Esophagus muscularis mucosa (tissue), 4 donors: Measurements from ENCODE around the gene GPC6. TPM values are rescaled to one million over a fixed set of nuclear protein-coding genes. Genes with fewer than 3 reads are reported as not detected.

Source experiments
- DNase-seq: peaks from one replicate; pipeline ENCODE4 v3.0.0-alpha.2; 2017; ENCODE audit errors: extremely low spot score
- H3K27ac ChIP-seq, 4 donors: fragments of 200-600 bp; sonication (generic); replicated peaks in 1 of 4; 1 replicate in 3 of 4; 2 replicates in 1 of 4; pipeline ENCODE4 v1.5.1; 2016 to 2019; ENCODE audit warnings: mild to moderate bottlenecking in 1 of 4
- H3K27me3 ChIP-seq, 4 donors: fragments of 200-600 bp; sonication (generic); one replicate each; pipeline versions ENCODE4 v1.5.1 to v1.6.0; 2016 to 2019
- H3K36me3 ChIP-seq, 4 donors: fragments of 200-600 bp; sonication (generic); one replicate each; pipeline ENCODE4 v1.5.1; 2016 to 2019
- H3K4me1 ChIP-seq, 4 donors: fragments of 200-600 bp; sonication (generic); one replicate each; pipeline ENCODE4 v1.5.1; 2016 to 2019
- H3K4me3 ChIP-seq, 4 donors: fragments of 200-600 bp; sonication (generic); 1 replicate in 2 of 4; 2 replicates in 2 of 4; pipeline ENCODE4 v1.5.1; 2016 to 2019; ENCODE audit warnings: mild to moderate bottlenecking in 4 of 4, moderate library complexity in 1 of 4
- H3K9me3 ChIP-seq, 4 donors: fragments of 200-600 bp; sonication (generic); 1 replicate in 3 of 4; 2 replicates in 1 of 4; pipeline ENCODE4 v1.5.1; 2016 to 2019
- CTCF ChIP-seq, 3 experiments: fragments of 200-600 bp in 2 of 3; fragments of 450-650 bp in 1 of 3; sonication (generic) in 2 of 3; IDR thresholded peaks; one replicate each; pipeline ENCODE4 v1.5.1; 2017 to 2019; ENCODE audit warnings: antibody characterized with exemption in 3 of 3, mild to moderate bottlenecking in 2 of 3, moderate library complexity in 1 of 3
- EP300 ChIP-seq: sonication (generic); formaldehyde crosslinking; IDR thresholded peaks from one replicate; pipeline ENCODE4 v1.6.1; 2017; ENCODE audit warnings: antibody characterized with exemption
- POLR2A ChIP-seq: fragments of 450-650 bp; IDR thresholded peaks from one replicate; pipeline ENCODE4 v1.6.1; 2017; ENCODE audit warnings: antibody characterized with exemption, moderate library complexity, mild to moderate bottlenecking, low read depth
- POLR2AphosphoS5 ChIP-seq, 2 donors: sonication (generic); formaldehyde crosslinking; IDR thresholded peaks; one replicate each; pipeline ENCODE4 v1.6.1; 2017; ENCODE audit warnings: antibody characterized with exemption in 2 of 2
- WGBS: methylation state at CpG from one replicate; pipeline ENCODE4 v1.1.5; 2018; 5-methylcytosine and 5-hydroxymethylcytosine counted together
- intact Hi-C: fragments of 100-400 bp; cut with DNase I; formaldehyde crosslinking; loops from one replicate; pipeline ENCODE4 v1.15.1; 2023
- total RNA-seq, 4 donors: library from RNA; depleted of rRNA; stranded (reverse); fragments of >200 nt; gene quantifications; one replicate each; pipeline versions ENCODE4 v1.1.0 to v1.2.1, GENCODE V29; 2016

Gene GPC6
- total RNA-seq, 4 donors from 2014 or later, result 6.5 to 17.2 (median 13.5) TPM

GRCh38 chr13:94175076-94175475 lies 948.5 kb downstream of the GPC6 start:
- 90% methylated on average over 1 of the region's 1 CpG for WGBS
- no peak overlapping the region for H3K4me3 ChIP-seq
- peaks cover 0 to 6% (median 5%) of the 10 kb centered on the region in 4 donors for H3K4me1 ChIP-seq
- DNase-seq, result no peak
- no peaks in the 10 kb centered on the region for H3K27me3 ChIP-seq
- TF ChIP-seq POLR2AphosphoS5 (IDR thresholded peaks at IDR 0.05), result no peak
- no peak for TF ChIP-seq EP300
- no peak for TF ChIP-seq POLR2A
- no peak for TF ChIP-seq CTCF (IDR thresholded peaks at IDR 0.05)
- no peaks in the 10 kb centered on the region for H3K36me3 ChIP-seq
- intact Hi-C loops, result no loop called here
- no peaks in the 10 kb centered on the region for H3K9me3 ChIP-seq
- no peak overlapping the region for H3K27ac ChIP-seq

GRCh38 chr13:94176561-94176960 lies 950.0 kb downstream of the GPC6 start:
- Histone ChIP-seq H3K9me3 (no peaks in the 10 kb centered on the region), H3K4me1 (peaks cover 0 to 6% (median 5%) of the 10 kb centered on the region in 4 donors), H3K36me3 (no peaks in the 10 kb centered on the region), H3K27ac (no peak overlapping the region), H3K27me3 (no peaks in the 10 kb centered on the region), H3K4me3 (no peak overlapping the region)
- no peak for DNase-seq
- intact Hi-C loops, result no loop called here
- no peak for TF ChIP-seq POLR2A
- TF ChIP-seq EP300, result no peak
- no peak for TF ChIP-seq POLR2AphosphoS5 (IDR thresholded peaks at IDR 0.05)
- TF ChIP-seq CTCF (IDR thresholded peaks at IDR 0.05), result no peak
- 69% methylated on average over 4 of the region's 4 CpGs for WGBS

- intact Hi-C loops, result no loop called here
- 80% methylated on average over 2 of the region's 2 CpGs for WGBS
- H3K4me1 ChIP-seq, result peaks cover 0 to 6% (median 5%) of the 10 kb centered on the region in 4 donors
- H3K4me3 ChIP-seq, result no peak overlapping the region
- no peak overlapping the region for H3K27ac ChIP-seq
- no peak for DNase-seq
- no peak for TF ChIP-seq POLR2AphosphoS5 (IDR thresholded peaks at IDR 0.05)
- TF ChIP-seq POLR2A, result no peak
- no peak for TF ChIP-seq EP300
- TF ChIP-seq CTCF (IDR thresholded peaks at IDR 0.05), result no peak
- no peaks in the 10 kb centered on the region for H3K27me3 ChIP-seq
- no peaks in the 10 kb centered on the region for H3K9me3 ChIP-seq
- no peaks in the 10 kb centered on the region for H3K36me3 ChIP-seq
Measured at GRCh38 chr13:94177041-94177440, 950.4 kb downstream of the GPC6 start.

- WGBS, result 63% methylated on average over 5 of the region's 5 CpGs
Measured at GRCh38 chr13:94178625-94179244, 952.1 kb downstream of the GPC6 start.

More at GRCh38 chr13:94178625-94179244, 952.1 kb downstream of the GPC6 start:
- intact Hi-C loops, result no loop called here
- Histone ChIP-seq H3K9me3 (no peaks in the 10 kb centered on the region), H3K27ac (no peak overlapping the region), H3K4me1 (peaks cover 0 to 6% (median 5%) of the 10 kb centered on the region in 4 donors), H3K4me3 (no peak overlapping the region), H3K36me3 (no peaks in the 10 kb centered on the region), H3K27me3 (no peaks in the 10 kb centered on the region)
- DNase-seq, result no peak
- TF ChIP-seq EP300, result no peak
- no peak for TF ChIP-seq POLR2AphosphoS5 (IDR thresholded peaks at IDR 0.05)
- TF ChIP-seq POLR2A, result no peak
- TF ChIP-seq CTCF (IDR thresholded peaks at IDR 0.05), result no peak
